ENCODE measurements around the gene CS. TPM values are rescaled to one million over a fixed set of nuclear protein-coding genes. Genes with fewer than 3 reads are reported as not detected.
"Not testable (repeated sequence)": the region's sequence is repeated elsewhere in the genome, so short reads cannot be mapped to it uniquely, and the experiment has no call there.

The CS gene
- total RNA-seq, 1 donor from 2014 or later = 67.4 TPM

- not testable (repeated sequence) for DNase-seq (ENCODE audit: low spot score); ATAC-seq
Measured at GRCh38 chr12:56321610-56322009, 21.5 kb upstream of the CS start.

GRCh38 chr12:56321027-56321426, 20.9 kb upstream of the CS start:
- ATAC-seq (no peak), DNase-seq (ENCODE audit: low spot score) (no peak)

GRCh38 chr12:56317675-56318074, 17.5 kb upstream of the CS start:
- DNase-seq (ENCODE audit: low spot score) (no peak), ATAC-seq (no peak)

- DNase-seq (ENCODE audit: low spot score) (peak; percentile 98), ATAC-seq (peak; percentile 88)
Measured at GRCh38 chr12:56315622-56316473, 15.7 kb upstream of the CS start, which contains the start of gene CNPY2. Gene CNPY2, minus strand, starts transcription at chr12:56315988. Its CDS starts 771 bp downstream, at chr12:56315217.

GRCh38 chr12:56315249-56315621, 15.1 kb upstream of the CS start:
- no peak for DNase-seq (ENCODE audit: low spot score)

GRCh38 chr12:56311003-56311402, 10.9 kb upstream of the CS start:
- no peak for DNase-seq (ENCODE audit: low spot score)
- no peak for ATAC-seq

More at GRCh38 chr12:56315249-56315621, 15.1 kb upstream of the CS start:
- peak; percentile 4 for ATAC-seq

GRCh38 chr12:56308714-56309113, 8.6 kb upstream of the CS start:
- DNase-seq (ENCODE audit: low spot score) (no peak), ATAC-seq (no peak)

GRCh38 chr12:56307221-56307965, 7.3 kb upstream of the CS start:
- ATAC-seq (peak; percentile 40), DNase-seq (ENCODE audit: low spot score) (no peak)

GRCh38 chr12:56304872-56305590, 4.9 kb upstream of the CS start:
- DNase-seq (ENCODE audit: low spot score) (no peak), ATAC-seq (no peak)

GRCh38 chr12:56304276-56304675, 4.1 kb upstream of the CS start:
- no peak for ATAC-seq
- no peak for DNase-seq (ENCODE audit: low spot score)

- DNase-seq (ENCODE audit: low spot score) = no peak
- peak; percentile 1 for ATAC-seq
Measured at GRCh38 chr12:56300644-56301464, 724 bp upstream of the CS start.

GRCh38 chr12:56299308-56299852, 750 bp downstream of the CS start:
- ATAC-seq = peak; percentile 1
- no peak for DNase-seq (ENCODE audit: low spot score)

- no peak for DNase-seq (ENCODE audit: low spot score)
- no peak for ATAC-seq
Measured at GRCh38 chr12:56298828-56299227, 1.3 kb downstream of the CS start.

- DNase-seq (ENCODE audit: low spot score) = no peak
- no peak for ATAC-seq
Measured at GRCh38 chr12:56297400-56297799, 2.7 kb downstream of the CS start.

- ATAC-seq (no peak), DNase-seq (ENCODE audit: low spot score) (no peak)
Measured at GRCh38 chr12:56296295-56296694, 3.8 kb downstream of the CS start.

GRCh38 chr12:56293795-56294194, 6.3 kb downstream of the CS start:
- ATAC-seq (peak; percentile 76), DNase-seq (ENCODE audit: low spot score) (no peak)

- ATAC-seq (no peak), DNase-seq (ENCODE audit: low spot score) (no peak)
Measured at GRCh38 chr12:56288705-56289387, 11.3 kb downstream of the CS start.

GRCh38 chr12:56286044-56286830, 13.9 kb downstream of the CS start:
- DNase-seq (ENCODE audit: low spot score) (no peak), ATAC-seq (peak; percentile 14)

- ATAC-seq; DNase-seq (ENCODE audit: low spot score): not testable (repeated sequence)
Measured at GRCh38 chr12:56284263-56284662, 15.9 kb downstream of the CS start.
